HL-60 (cell line): ENCODE results near the gene RPH3AL.

Source experiments
- DNase-seq, 2 experiments: peaks; one replicate each; pipeline ENCODE4 v3.0.0-alpha.2; 2010 to 2020; ENCODE audit warnings: low read depth in 1 of 2, low spot score in 1 of 2
- H3K27ac ChIP-seq: fragments of 250-450 bp; sonication (Bioruptor Pico); replicated peaks from 2 replicates; pipeline ENCODE4 v1.5.1; 2020; ENCODE audit warnings: mild to moderate bottlenecking, moderate library complexity
- H3K27me3 ChIP-seq: fragments of 250-450 bp; sonication (Bioruptor Pico); 2 replicates; pipeline ENCODE4 v1.5.1; 2021; ENCODE audit warnings: mild to moderate bottlenecking, moderate library complexity; ENCODE audit not compliant: insufficient read depth, poor library complexity, severe bottlenecking
- H3K4me3 ChIP-seq: replicated peaks from 2 replicates; pipeline ENCODE4 v1.5.1; 2011; ENCODE audit warnings: mild to moderate bottlenecking, control low read depth, low read length; ENCODE audit not compliant: insufficient read depth
- GABPA ChIP-seq: IDR thresholded peaks from 2 replicates; pipeline ENCODE4 v1.6.1; 2012; ENCODE audit warnings: low read depth
- POLR2AphosphoS5 ChIP-seq: IDR thresholded peaks from 2 replicates; pipeline ENCODE4 v1.6.1; 2012; ENCODE audit warnings: low read depth
- REST ChIP-seq: IDR thresholded peaks from 2 replicates; pipeline ENCODE4 v1.6.1; 2012; ENCODE audit warnings: low read depth; ENCODE audit not compliant: insufficient replicate concordance
- SPI1 ChIP-seq: IDR thresholded peaks from 2 replicates; pipeline ENCODE4 v1.6.1; 2012; ENCODE audit warnings: low read depth, mild to moderate bottlenecking, borderline replicate concordance
- TF ChIP-seq, protein P1 (sequence below): IDR thresholded peaks from one replicate; pipeline ENCODE4 v1.5.1; 2011; ENCODE audit warnings: low read length, control low read depth, inconsistent platforms; ENCODE audit not compliant: insufficient read depth

Gene RPH3AL

DNA sequence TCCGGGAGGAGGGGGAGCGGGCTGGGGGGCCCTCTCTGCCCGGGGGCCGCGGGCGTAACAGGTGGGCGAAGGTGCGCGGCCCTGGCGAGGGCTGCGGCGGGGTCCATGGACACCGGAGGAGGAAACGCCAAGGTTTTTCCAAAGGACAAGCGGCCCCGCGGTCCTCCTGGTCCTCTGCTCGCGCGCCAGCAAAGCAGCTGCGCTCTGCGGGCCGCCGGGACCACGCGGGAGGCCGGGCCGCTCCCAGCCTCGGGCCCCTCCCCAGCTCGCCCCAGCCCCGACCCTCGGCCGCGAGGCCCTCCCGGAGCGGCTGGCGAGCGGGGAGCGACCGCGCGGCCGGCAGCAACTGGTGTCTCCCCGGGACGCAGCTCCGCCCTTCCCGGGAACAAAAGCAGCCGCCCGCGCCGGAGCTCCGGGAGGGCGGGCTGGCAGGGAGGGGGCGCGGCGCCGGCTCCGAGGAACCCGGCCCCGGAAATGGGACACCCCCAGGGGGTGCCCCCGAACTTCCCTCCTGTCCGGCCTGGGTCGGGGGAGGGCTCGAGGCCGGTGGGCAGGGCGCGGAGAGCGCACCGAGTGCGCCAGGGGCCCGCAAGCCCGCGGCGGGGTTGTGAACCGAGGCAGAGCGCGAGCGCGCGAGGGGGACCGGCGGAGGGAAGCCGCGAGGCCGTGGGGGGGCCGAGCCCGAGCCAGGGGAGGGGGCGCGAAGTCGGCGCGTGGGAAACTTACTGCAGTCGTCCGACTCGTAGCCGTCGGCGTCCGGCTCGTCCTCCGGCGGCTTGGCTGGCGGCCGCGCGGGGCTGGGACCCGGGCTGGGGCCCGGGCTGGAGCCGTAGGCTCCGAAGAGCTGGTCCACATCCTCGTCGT is 172.0 kb downstream of the RPH3AL start:
- H3K27ac ChIP-seq = no peak overlapping the region
- no peak overlapping the region for H3K4me3 ChIP-seq
- peaks cover 3% of the 10 kb centered on the region for H3K27me3 ChIP-seq
- DNase-seq = no peak
- TF ChIP-seq POLR2AphosphoS5 (no peak), GABPA (no peak), SPI1 (no peak), REST (no peak)
- TF ChIP-seq, protein P1, sequence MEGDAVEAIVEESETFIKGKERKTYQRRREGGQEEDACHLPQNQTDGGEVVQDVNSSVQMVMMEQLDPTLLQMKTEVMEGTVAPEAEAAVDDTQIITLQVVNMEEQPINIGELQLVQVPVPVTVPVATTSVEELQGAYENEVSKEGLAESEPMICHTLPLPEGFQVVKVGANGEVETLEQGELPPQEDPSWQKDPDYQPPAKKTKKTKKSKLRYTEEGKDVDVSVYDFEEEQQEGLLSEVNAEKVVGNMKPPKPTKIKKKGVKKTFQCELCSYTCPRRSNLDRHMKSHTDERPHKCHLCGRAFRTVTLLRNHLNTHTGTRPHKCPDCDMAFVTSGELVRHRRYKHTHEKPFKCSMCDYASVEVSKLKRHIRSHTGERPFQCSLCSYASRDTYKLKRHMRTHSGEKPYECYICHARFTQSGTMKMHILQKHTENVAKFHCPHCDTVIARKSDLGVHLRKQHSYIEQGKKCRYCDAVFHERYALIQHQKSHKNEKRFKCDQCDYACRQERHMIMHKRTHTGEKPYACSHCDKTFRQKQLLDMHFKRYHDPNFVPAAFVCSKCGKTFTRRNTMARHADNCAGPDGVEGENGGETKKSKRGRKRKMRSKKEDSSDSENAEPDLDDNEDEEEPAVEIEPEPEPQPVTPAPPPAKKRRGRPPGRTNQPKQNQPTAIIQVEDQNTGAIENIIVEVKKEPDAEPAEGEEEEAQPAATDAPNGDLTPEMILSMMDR = no peak

- no peak overlapping the region for H3K27ac ChIP-seq
- H3K27me3 ChIP-seq = peaks cover 3% of the 10 kb centered on the region
- TF ChIP-seq REST (no peak), SPI1 (no peak), POLR2AphosphoS5 (no peak), GABPA (no peak)
- TF ChIP-seq, protein P1 = no peak
- no peak overlapping the region for H3K4me3 ChIP-seq
- no peak for DNase-seq
Observed at GRCh38 chr17:179781-180380, 172.7 kb downstream of the RPH3AL start.

DNA sequence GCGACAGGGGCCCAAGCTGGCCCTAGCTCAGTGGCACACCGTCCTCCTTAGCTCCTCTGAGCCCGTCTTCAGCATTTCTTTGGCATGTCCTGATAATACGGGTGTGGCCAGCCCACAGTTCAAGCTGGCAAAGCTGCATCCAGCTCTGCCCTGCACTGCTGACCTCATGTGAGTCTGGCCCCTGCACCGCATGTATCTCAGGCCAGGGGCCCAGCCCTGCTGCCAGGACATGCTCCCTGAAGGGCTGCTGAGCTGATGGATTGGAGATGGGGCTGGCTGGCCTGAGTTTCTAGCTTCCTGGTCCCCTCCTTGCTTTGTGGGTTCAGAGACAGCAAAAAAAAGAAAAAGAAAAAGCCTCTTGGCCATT is 173.6 kb downstream of the RPH3AL start:
- Histone ChIP-seq H3K4me3 (no peak overlapping the region), H3K27ac (no peak overlapping the region), H3K27me3 (peaks cover 3% of the 10 kb centered on the region)
- no peak for DNase-seq
- TF ChIP-seq, protein P1 = no peak
- no peak for TF ChIP-seq GABPA
